ENCODE results near the gene RFPL2.
"Not testable (repeated sequence)": the region's sequence is repeated elsewhere in the genome, so short reads cannot be mapped to it uniquely, and the experiment has no call there.

Gene RFPL2

DNA sequence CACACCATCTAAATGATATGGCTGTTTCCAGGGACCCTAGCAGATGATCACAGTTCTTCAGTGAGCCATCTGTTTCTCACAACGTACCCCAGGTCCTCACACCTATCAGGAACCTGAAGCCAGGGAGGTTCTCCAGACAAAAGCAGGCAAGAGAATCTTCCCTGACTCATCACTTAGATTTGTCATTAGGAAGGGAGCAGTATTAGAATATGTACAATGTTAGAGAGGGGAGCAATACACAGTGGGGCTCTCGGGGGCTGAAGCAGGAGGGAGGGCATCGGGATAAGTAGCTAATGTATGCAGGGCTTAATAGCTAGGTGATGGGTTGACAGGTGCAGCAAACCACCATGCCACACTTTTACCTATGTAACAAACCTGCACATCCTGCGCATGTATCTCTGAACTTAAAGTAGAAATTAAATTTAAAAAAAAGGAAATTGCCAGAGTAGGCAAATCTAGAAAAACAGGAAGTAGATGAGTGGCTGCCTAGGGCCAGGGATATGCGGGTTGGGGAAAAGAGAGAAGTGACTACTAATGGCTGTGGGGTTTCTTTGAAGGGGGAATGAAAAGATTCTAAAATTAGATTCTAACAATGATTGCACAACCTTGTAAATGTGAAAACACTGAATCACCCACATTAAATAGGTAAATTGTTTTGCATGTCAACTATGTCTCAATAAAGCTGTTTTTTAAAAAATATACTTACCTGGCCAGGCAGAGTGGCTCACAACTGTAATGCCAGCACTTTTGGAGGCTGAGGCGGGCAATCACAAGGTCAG lies 60.2 kb downstream of the RFPL2 start:
- no peak for TF ChIP-seq POLR2AphosphoS5 (IDR thresholded peaks at IDR 0.05; ENCODE audit: low read depth, low read length)
- TF ChIP-seq POLR2A (IDR thresholded peaks at IDR 0.05; ENCODE audit: low read depth, low read length) = no peak
- TF ChIP-seq TAF1 (IDR thresholded peaks at IDR 0.05; ENCODE audit: borderline replicate concordance, low read depth, low read length) = no peak
- DNase-seq (ENCODE audit: insufficient read length) (no peak), FAIRE-seq (no peak)

DNA sequence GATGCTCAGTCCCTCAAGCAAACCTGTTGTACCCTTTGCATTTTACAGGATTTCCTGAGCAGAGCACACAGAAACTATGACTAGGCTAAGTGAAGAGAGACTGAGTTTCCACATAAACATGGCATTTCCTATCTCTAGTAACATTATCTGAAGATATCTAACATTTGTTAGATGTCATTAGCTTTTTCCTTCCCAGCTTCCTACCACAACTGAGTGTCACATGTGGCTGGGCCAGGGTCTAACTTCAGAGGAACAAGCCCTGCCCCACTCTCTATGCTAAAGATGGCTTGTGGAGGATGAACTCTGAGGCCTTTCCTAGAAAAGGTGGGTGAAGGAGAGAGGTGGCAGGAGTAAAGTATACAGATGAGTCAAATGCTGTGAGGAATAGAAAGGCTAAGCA lies 62.3 kb downstream of the RFPL2 start:
- no peak for TF ChIP-seq POLR2AphosphoS5 (IDR thresholded peaks at IDR 0.05; ENCODE audit: low read depth, low read length)
- TF ChIP-seq TAF1 (IDR thresholded peaks at IDR 0.05; ENCODE audit: borderline replicate concordance, low read depth, low read length) = no peak
- no peak for DNase-seq (ENCODE audit: insufficient read length)
- no peak for FAIRE-seq

- peak; percentile 91 for FAIRE-seq
- DNase-seq (ENCODE audit: insufficient read length) = not testable (repeated sequence)
Observed at GRCh38 chr22:32140688-32141087, 64.2 kb downstream of the RFPL2 start.

All from GM12892 (cell line).